Motor neuron (in vitro differentiated cells): ENCODE results near the gene GALNT14. TPM values are rescaled to one million over a fixed set of nuclear protein-coding genes. Genes with fewer than 3 reads are reported as not detected.

Experiments
- ATAC-seq, 8 experiments: fragments of 200-7000 bp; cut with Tn5 transposase; replicated peaks in 6 of 8; 2 replicates each; pipeline ENCODE4 v1.8.0; 2021; ENCODE audit warnings: mild to moderate bottlenecking in 8 of 8, moderate library complexity in 8 of 8
- H3K27ac ChIP-seq, 2 donors: fragments of 250-450 bp; sonication (Bioruptor Pico); 2 replicates each; pipeline ENCODE4 v1.9.0; 2021; ENCODE audit warnings: antibody characterized with exemption in 2 of 2, mild to moderate bottlenecking in 2 of 2, moderate library complexity in 1 of 2
- H3K4me1 ChIP-seq, 2 donors: fragments of 250-450 bp; sonication (Bioruptor Pico); replicated peaks in 1 of 2; 2 replicates each; pipeline ENCODE4 v1.6.1; 2021; ENCODE audit warnings: antibody characterized with exemption in 2 of 2, mild to moderate bottlenecking in 2 of 2, moderate library complexity in 1 of 2
- H3K4me3 ChIP-seq, 5 donors: fragments of 250-450 bp; sonication (Bioruptor Pico); 2 replicates each; pipeline ENCODE4 v1.9.0; 2021; ENCODE audit warnings: antibody characterized with exemption in 5 of 5, mild to moderate bottlenecking in 5 of 5, moderate library complexity in 4 of 5
- WGBS, 10 experiments: fragments of 450-650 bp; shearing (Covaris generic); methylation state at CpG; one replicate each; pipeline ENCODE4 v1.0.0; 2022; 5-methylcytosine and 5-hydroxymethylcytosine counted together
- in situ Hi-C, 9 experiments: fragments of 400-800 bp; cut with MboI; loops; one replicate each; pipeline ENCODE4 v1.15.0; 2021; ENCODE audit warnings: low sequenced_read_pairs in 9 of 9, low pct_unique_long_range_greater_than_20kb in 2 of 9; ENCODE audit not compliant: unreplicated experiment in 9 of 9
- total RNA-seq, 8 experiments: library from RNA; unstranded; fragments of 300-600 nt; gene quantifications; 2 replicates each; pipeline versions ENCODE4 v1.2.3 to v1.2.4, GENCODE V29; 2022

Gene GALNT14
- total RNA-seq, 8 experiments from 2014 or later: 0.21 to 17.0 (median 1.6) TPM; not detected in 1

GRCh38 chr2:30871440-30871839, 266.8 kb downstream of the GALNT14 start:
- ATAC-seq: no peak
- H3K27ac ChIP-seq: no peak overlapping the region
- WGBS, 10 experiments: 0 to 92% (median 73%) methylated on average over 1 to 2 of the region's 3 CpGs; no CpG with 5 or more reads in 4 of the 10 experiments
- no peak overlapping the region for H3K4me3 ChIP-seq
- no peaks in the 10 kb centered on the region for H3K4me1 ChIP-seq
- in situ Hi-C loops: loop anchor here in 1 of 9 experiments (25.0 kb wide), 1 partner anchor 291 kb away; no protein-coding TSS in a partner anchor

GRCh38 chr2:30869988-30870387, 268.3 kb downstream of the GALNT14 start:
- WGBS, 10 experiments: 75 to 100% (median 100%) methylated on average over 1 of the region's 1 CpG; no CpG with 5 or more reads in 1 of the 10 experiments
- in situ Hi-C loops: loop anchor here in 1 of 9 experiments (10.0 to 25.0 kb wide), 2 partner anchors 145 to 292 kb away; no protein-coding TSS in a partner anchor
- peak in 2 of 8 experiments; percentile 46 to 49 for ATAC-seq
- no peak overlapping the region for H3K27ac ChIP-seq
- no peak overlapping the region for H3K4me3 ChIP-seq
- H3K4me1 ChIP-seq: no peaks in the 10 kb centered on the region

DNA sequence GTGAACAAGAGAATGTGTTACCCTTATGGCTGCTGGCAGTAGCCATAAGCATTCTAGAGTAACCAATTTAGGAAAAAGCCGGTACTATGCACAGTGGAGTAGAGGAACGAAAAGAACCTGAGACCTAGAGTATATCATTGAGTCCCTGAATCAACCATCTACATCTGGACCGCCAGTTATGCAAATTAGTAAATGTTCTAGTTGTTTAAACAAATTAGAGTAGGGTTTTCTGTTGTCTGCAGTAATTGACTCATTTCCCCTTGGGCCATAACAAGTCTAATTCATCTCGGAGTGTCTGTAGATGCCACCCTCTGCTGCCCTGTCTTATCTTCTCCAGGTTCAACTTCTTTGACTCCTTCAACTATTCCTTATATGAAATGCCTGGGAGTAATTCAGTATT, 270.9 kb downstream of the GALNT14 start:
- in situ Hi-C loops: loop anchor here in 1 of 9 experiments (10.0 to 25.0 kb wide), 2 partner anchors 143 to 295 kb away; no protein-coding TSS in a partner anchor
- WGBS, 10 experiments: 53 to 94% (median 89%) methylated on average over 2 to 4 of the region's 4 CpGs; no CpG with 5 or more reads in 4 of the 10 experiments
- H3K4me3 ChIP-seq: no peak overlapping the region
- no peaks in the 10 kb centered on the region for H3K4me1 ChIP-seq
- no peak overlapping the region for H3K27ac ChIP-seq
- ATAC-seq: peak in 3 of 8 experiments; percentile 26 to 64 (median 39)

GRCh38 chr2:30866974-30867373, 271.3 kb downstream of the GALNT14 start:
- no peak for ATAC-seq
- in situ Hi-C loops: loop anchor here in 1 of 9 experiments (10.0 to 25.0 kb wide), 2 partner anchors 142 to 295 kb away; no protein-coding TSS in a partner anchor
- Histone ChIP-seq H3K4me1 (no peaks in the 10 kb centered on the region), H3K27ac (no peak overlapping the region), H3K4me3 (no peak overlapping the region)
- 0 to 94% (median 78%) methylated on average over 1 to 4 of the region's 5 CpGs; no CpG with 5 or more reads in 4 of the 10 experiments for WGBS, 10 experiments

DNA sequence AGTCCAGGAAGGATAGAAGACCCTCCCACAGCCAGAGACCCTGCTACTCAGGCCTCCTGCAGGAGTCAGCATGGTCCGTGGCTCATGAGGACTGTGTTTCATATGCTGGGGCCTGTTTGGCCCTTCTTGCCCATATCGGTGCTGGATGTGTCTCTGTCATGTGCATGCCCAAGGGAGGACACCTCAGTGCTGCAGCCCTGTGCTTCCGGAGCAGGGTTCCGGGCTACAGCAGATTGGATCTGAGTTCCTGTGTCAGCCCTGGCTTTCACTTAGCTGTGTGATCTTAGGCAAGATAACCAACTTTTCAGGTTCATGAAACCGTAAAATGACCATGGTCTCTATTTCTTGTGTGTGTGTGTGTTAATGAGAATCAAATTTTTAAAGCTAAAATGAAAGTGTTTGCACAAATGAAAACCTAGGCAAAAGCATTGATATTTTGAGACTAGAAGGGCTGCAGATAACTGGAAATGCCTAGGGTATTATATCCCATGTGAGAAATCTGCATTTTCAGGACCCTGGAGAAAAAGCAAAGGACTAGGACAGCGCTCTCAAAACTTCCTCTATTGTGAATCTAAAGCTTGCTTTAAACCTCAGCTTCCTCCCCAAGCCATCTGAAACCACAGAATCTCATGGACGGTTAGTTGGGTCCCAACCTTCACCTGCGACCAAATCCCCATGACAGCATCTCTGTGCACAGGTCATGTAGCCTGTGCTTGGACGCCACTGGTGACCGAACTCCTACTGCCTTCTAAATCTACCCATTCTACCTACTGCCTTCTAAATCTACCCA, 272.2 kb downstream of the GALNT14 start:
- in situ Hi-C loops: loop anchor here in 1 of 9 experiments (10.0 to 25.0 kb wide), 2 partner anchors 141 to 296 kb away; no protein-coding TSS in a partner anchor
- WGBS, 10 experiments: 33 to 100% (median 69%) methylated on average over 1 to 7 of the region's 10 CpGs; no CpG with 5 or more reads in 1 of the 10 experiments
- H3K4me1 ChIP-seq: no peaks in the 10 kb centered on the region
- H3K27ac ChIP-seq: no peak overlapping the region
- no peak overlapping the region for H3K4me3 ChIP-seq
- no peak for ATAC-seq

GRCh38 chr2:30865243-30865642, 273.0 kb downstream of the GALNT14 start:
- no peak overlapping the region for H3K27ac ChIP-seq
- in situ Hi-C loops: loop anchor here in 1 of 9 experiments (10.0 to 25.0 kb wide), 2 partner anchors 140 to 297 kb away; no protein-coding TSS in a partner anchor

DNA sequence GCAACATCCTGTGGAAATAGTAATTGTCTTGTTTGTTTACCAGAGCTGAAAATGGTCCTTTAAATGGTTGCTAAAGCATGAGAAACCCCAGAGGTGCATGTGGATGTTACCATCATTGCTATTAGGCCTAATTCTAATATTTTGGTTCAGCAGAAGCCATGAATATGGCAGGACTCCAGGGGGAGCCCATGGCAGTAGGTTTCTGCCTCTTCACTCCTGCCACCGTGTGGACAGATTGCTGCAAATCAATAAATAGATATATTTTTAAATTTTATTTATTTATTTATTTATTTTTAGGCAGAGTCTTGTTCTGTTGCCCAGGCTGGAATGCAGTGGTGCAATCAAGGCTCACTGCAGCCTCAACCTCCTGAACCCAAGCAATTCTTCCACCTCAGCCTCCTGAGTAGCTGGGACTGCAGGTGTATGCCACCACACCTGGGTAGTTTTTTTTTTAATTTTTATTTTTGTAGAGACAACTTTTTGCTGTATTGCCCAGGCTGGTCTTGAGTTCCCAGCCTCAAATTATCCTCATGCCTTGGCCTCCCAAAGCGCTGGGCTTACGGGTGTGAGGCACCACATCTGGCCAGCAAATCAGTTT, 276.1 kb downstream of the GALNT14 start:
- Histone ChIP-seq H3K4me1 (no peaks in the 10 kb centered on the region), H3K27ac (no peak overlapping the region), H3K4me3 (no peak overlapping the region)
- peak in 3 of 8 experiments; percentile 32 to 51 (median 45) for ATAC-seq
- 0 to 63% (median 10%) methylated on average over 1 to 3 of the region's 3 CpGs; no CpG with 5 or more reads in 1 of the 10 experiments for WGBS, 10 experiments
- in situ Hi-C loops: loop anchor here in 1 of 9 experiments (10.0 to 25.0 kb wide), 2 partner anchors 137 to 300 kb away; no protein-coding TSS in a partner anchor

More at GRCh38 chr2:30865243-30865642, 273.0 kb downstream of the GALNT14 start:
- H3K4me3 ChIP-seq: no peak overlapping the region
- no peaks in the 10 kb centered on the region for H3K4me1 ChIP-seq
- no peak for ATAC-seq
- 20 to 88% (median 50%) methylated on average over 1 of the region's 1 CpG; no CpG with 5 or more reads in 4 of the 10 experiments for whole genome bisulfite sequencing, 10 experiments

- Histone ChIP-seq H3K4me3 (no peak overlapping the region), H3K27ac (no peak overlapping the region), H3K4me1 (no peaks in the 10 kb centered on the region)
- WGBS, 10 experiments: 5 to 100% (median 61%) methylated on average over 1 to 4 of the region's 4 CpGs; no CpG with 5 or more reads in 1 of the 10 experiments
- in situ Hi-C loops: loop anchor here in 1 of 9 experiments (10.0 to 25.0 kb wide), 2 partner anchors 136 to 302 kb away; no protein-coding TSS in a partner anchor
- no peak for ATAC-seq
These were observed 277.5 kb downstream of the GALNT14 start for GRCh38 chr2:30860726-30861125.

Other genes starting within 250 kb of the GALNT14 start
- under 1 TPM in 6 of 8 experiments, not detected in 2; 0.17 to 0.57 (median 0.34) TPM for gene CAPN14, start 79.1 kb upstream of the GALNT14 start, total RNA-seq
- 10 to 100 TPM in 2 of 8 experiments, 1 to 10 TPM in 5, under 1 TPM in 1; 0.91 to 53.7 (median 7.8) TPM for gene EHD3, start 95.7 kb upstream of the GALNT14 start, total RNA-seq